ENCODE measurements around the gene COLEC12.

DNA sequence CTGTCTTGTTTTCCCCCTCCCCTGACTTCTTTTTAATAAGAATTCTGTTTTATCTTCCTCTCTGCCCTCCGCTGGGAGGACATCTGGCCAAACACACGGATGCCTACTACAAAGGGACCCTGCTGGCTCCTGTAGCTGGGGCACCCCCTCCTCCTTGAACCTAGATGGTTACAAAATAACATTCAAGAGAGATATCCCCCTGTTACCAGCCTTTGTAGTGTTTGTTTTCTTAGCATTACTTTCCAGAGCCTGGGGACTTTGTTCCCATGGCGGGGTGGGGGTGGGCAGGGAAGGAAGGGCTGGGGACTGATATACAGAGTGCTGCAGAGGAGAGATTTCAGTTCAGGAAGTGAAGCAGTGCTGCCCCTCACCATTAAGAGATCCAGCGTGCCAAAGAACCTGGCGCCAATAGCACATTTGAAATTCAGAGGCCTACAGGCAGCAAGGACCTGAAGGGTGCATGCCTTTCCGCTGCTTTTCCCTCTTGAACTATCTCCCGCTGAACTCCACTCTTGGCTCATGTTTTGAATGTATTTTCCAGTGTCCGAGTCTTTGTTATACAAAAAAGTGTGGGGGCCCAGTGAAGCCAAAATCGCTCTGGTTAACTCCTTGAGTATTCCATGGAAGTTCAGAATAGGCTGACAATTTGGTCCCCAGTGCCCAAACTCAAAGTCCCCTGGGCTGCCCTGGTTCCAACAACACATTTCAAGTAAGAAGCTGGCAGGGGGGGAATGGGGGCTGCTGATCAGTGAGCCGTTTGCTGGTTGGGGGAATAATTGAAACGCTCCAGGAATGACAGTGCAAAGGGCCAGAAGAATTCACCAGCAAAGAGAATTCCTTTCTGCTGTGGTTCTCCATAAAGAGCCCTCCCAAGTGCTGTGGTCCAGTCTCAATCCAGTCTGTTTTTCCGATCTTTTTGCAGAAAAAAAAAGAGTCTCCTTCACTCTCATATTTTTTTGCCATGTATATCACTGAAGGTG is 137.9 kb downstream of the COLEC12 start:
- TF ChIP-seq, protein P1, sequence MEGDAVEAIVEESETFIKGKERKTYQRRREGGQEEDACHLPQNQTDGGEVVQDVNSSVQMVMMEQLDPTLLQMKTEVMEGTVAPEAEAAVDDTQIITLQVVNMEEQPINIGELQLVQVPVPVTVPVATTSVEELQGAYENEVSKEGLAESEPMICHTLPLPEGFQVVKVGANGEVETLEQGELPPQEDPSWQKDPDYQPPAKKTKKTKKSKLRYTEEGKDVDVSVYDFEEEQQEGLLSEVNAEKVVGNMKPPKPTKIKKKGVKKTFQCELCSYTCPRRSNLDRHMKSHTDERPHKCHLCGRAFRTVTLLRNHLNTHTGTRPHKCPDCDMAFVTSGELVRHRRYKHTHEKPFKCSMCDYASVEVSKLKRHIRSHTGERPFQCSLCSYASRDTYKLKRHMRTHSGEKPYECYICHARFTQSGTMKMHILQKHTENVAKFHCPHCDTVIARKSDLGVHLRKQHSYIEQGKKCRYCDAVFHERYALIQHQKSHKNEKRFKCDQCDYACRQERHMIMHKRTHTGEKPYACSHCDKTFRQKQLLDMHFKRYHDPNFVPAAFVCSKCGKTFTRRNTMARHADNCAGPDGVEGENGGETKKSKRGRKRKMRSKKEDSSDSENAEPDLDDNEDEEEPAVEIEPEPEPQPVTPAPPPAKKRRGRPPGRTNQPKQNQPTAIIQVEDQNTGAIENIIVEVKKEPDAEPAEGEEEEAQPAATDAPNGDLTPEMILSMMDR (IDR thresholded peaks at IDR 0.05), result no peak
- no peak for TF ChIP-seq POLR2A (IDR thresholded peaks at IDR 0.05)
